ENCODE measurements around the gene ZNF425.
"Not testable (repeated sequence)": the region's sequence is repeated elsewhere in the genome, so short reads cannot be mapped to it uniquely, and the experiment has no call there.

ZNF425 gene, protein sequence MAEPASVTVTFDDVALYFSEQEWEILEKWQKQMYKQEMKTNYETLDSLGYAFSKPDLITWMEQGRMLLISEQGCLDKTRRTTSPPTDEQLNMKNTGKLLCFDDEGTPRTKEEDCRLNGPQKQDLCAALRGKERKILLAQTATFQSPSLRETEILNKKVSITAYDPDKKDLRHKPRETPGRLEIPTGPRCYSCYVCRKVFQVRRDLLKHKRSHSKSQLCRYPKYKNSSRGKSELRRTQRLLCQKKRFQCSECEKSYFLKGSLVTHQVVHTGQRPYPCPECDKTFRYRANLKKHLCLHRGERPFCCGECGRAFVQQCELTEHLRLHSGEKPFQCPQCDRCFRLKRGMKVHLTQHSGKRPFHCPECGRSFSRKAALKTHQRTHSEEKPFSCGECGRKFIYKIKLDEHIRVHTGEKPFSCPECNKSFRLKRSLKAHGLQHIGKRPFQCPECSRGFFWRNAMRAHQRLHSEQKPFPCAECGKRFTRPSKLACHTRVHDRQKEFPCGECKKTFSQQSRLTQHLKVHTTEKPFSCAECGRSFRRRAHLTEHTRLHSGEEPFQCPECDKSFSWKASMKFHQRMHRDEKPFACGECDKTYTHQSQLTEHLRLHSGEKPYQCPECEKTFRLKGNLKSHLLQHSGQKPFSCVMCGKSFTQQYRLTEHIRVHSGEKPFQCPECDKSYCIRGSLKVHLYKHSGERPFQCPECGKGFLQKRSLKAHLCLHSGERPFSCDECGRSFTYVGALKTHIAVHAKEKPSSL

DNA sequence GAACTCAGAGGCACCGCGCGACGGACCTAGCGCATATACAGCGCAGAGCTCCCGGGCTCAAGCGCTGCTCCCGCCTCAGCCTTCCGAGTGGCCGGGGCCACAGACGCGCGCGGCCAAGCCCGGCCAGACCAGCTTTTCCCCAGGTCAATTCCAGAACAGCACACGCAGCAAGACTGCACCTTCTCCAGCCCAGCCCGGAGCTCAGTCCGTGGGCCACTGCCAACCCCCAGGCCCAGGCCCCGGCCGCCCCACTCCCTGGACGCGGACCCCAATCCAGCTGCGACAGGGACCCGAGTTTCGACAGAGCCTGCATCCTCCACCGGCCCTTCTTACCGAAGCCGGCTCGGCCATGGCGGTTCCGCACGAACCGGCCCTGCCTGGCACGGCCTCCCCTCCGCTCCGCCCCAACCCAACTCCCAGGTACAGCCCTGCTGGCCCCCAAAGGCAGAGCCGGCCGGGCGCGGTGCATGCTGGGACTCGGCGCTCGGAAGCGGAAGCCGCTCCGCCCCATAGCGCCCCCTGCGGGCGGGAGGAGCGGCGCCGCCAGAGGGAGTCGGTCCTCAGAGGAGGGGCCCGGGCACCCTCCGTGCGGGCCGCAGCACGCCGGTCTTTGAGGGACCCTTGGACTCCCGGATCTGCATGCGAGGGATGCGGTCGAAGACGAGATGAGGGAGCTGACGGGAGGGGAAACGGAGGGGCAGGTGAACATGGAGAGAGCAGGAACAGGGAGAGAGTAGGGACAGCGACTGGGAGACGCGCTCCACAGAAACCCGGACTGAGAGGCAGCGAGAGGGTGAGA, at the start of gene ZNF425:
TSS of gene ZNF425 (minus strand) at position 462 of the 799 bp plus-strand sequence. CDS start at position 351, 111 bp downstream.
- in situ Hi-C loops (cut with MboI; ENCODE audit: low sequenced_read_pairs), result no loop called here

DNA sequence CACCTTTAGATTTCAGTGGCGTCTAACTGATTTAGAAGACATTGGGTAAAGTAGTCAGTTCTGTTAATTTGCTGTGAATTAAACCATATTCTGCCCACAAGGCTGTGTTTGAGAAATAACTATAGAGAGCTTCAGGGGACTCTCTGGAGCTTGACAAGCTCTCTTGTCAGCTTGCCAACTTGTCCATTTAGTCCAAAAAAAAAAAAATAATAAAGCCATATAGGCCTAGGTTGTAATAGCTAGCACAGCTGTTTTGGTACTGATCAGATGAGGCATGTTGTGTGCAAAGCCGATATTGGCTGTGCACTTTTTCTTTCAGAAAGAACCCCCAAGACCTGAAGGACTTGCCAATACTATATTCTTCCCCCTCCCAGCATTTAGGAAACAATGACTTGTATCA, 49.0 kb upstream of the ZNF425 start:
- in situ Hi-C loops (cut with MboI; ENCODE audit: low sequenced_read_pairs), result no loop called here

DNA sequence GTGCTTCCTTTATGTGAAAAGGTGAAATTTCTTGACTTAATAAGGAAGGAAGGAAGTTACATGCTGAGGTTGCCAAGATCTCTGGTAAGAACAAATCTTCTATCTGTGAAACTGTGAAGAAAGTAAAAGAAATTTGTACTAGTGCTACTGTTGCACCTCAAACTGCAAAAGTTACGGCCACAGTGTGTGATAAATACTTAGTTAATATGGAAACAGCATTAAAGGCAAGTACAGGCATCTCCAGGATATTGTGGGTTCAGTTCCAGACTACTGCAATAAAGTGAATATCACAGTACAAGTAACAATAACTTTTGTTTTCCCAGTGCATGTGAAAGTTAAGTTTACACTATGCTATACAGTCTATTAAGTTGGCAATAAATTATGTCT, 46.4 kb upstream of the ZNF425 start:
- in situ Hi-C loops (cut with MboI; ENCODE audit: low sequenced_read_pairs), result no loop called here

DNA sequence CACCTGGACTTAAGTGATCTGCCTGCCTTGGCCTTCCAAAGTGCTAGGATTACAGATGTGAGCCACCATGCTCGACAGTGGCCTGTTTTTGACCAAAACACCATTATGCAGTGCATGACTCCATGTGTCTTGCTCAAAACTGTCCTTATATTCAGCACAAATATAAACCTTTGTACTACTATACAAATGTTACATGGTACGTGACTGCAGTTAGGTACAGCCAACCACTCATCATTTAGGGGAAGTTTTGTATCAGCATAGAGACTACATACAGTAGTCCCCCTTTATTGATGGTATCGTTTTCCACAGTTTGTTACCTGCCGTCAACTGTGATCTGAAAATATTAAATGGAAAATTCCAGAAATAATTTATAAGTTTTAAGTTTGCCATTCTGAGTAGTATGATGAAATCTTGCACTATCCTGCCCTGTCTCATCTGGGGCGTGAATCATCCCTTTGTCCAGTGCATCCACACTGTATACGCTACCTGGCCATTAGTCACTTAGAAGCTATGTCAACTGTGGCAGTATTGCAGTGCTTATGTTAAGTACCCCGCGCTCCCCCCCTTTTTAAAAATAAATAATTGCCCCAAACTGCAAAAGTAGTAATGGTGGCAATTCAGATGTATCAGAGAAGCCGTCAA, 45.9 kb upstream of the ZNF425 start:
- in situ Hi-C loops (cut with MboI; ENCODE audit: low sequenced_read_pairs), result no loop called here

DNA sequence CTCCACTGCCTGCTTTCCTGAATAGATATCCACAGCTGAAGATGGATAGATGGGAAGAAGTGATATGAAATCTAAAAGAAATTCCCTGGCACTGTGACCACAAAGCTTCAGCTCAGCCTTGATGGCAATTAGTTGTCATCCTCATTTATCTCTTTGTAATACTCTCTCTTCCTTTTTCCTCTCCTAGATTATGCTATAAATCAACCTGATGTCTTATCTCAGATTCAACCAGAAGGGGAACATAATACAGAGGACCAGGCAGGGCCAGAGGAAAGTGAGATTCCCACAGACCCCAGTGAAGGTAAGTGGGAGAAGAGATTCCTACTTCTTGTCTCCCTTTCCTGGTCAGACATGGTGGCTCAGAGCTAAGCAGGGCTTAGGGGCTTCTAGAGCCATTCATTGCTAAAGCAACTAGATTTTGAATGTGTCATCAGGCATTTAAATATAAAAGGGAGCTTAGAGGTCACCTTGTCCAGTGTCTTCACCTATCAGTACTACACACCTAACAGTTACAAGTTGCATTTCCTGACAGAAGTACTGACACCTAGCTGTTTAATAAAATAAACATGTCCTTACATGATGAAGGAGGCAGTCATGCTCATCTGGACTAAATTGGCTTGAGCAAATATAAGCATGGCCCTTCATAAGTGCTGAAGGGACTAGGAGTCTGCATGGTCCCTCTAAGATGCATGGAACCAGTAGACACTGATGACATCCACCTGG, 40.7 kb upstream of the ZNF425 start:
- in situ Hi-C loops (cut with MboI; ENCODE audit: low sequenced_read_pairs), result no loop called here

DNA sequence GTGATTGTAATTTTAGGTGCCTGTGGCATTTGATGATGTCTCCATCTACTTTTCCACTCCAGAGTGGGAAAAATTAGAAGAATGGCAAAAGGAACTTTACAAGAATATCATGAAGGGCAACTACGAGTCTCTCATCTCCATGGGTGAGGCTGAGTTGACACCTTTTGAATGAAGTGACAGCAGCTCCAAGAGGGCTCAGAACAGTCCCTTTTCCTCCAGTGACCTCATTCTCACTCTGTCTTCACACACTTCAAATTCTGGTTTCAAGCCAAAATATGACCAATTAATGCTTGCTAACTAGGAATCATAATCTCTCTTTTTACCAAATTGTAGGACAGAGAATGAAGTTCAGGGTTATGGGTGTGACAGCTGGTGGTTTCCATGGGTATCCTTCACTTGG, 40.0 kb upstream of the ZNF425 start:
- in situ Hi-C loops (cut with MboI; ENCODE audit: low sequenced_read_pairs), result no loop called here

DNA sequence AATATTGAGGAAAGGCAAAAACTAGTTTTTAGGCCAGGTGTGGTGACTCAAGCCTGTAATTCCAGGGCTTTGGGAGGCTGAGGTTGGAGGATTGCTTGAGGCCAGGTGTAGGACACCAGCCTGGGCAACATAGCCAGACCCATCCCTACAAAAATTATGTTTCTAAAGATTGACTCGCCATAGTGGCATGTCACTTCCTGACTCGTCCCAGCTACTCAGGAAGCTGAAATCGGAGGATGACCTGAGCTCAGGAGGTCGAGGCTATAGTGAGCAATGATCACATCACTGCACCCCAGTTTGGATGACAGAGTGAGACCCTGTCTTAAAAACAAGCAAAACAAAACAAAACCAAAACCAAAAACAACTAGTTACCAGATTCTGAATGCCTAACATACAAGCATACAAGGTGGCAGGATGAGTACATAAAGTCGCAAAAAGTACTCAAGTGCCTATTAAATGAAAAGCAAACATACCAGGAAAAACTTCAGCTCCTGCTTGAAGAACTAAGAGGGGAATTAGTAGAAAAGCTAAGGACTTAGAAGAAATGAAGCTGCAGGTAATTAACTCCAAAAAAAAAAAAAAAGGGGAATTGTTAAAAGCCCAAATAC, 35.2 kb upstream of the ZNF425 start:
- in situ Hi-C loops (cut with MboI; ENCODE audit: low sequenced_read_pairs), result no loop called here

DNA sequence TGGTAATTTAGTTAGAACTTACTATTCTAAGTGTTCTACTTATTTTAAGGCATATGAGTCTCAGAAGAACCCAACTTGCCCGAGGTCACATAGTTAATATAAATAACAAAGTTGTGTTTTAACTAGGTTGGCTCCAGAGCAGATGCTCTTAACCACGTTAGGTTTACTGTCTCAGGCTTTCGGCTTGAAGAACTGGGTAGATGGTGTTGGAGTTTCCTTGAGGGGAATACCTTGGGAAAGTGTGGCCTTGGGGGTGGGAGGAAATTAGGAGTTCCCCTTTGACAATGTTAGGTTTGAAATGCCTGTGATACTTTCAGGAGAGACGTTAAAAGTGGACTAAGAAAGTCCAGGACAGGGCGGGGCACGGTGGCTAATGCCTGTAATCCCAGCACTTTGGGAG, 30.8 kb upstream of the ZNF425 start:
- in situ Hi-C loops (cut with MboI; ENCODE audit: low sequenced_read_pairs), result no loop called here

DNA sequence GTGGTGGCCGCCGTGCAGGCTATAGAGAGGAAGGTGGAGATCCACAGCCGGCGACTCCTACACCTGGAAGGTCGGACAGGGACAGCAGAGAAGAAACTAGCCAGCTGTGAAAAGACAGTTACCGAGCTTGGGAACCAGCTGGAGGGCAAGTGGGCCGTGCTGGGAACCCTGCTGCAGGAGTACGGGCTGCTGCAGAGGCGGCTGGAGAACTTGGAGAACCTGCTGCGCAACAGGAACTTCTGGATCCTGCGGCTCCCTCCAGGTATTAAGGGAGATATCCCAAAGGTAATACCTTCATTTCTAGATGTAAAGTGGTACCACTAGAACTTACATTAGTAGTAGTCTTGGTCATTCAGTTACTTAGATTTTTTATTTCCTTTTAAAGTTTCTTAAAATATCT, 27.9 kb upstream of the ZNF425 start:
- in situ Hi-C loops (cut with MboI; ENCODE audit: low sequenced_read_pairs), result no loop called here

DNA sequence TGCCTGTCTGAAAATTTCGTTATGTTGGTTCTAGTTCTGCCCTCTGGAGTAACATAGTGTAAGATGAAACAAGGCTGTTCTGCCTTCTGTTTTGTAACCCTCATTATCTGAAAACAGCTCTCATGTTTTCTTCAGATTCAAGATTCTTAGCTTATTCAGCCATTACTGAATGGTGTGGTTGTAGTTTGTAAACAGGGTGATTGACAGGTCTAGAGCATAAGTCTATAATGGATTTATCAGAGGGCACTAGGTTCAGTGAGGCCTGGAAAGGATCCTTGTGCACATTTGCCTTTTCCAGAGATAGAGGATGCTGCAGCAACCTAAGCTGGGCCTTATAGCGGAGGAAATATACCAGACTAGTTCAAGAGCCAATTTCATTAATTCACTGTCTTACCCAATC, 27.2 kb upstream of the ZNF425 start:
- in situ Hi-C loops (cut with MboI; ENCODE audit: low sequenced_read_pairs), result no loop called here

DNA sequence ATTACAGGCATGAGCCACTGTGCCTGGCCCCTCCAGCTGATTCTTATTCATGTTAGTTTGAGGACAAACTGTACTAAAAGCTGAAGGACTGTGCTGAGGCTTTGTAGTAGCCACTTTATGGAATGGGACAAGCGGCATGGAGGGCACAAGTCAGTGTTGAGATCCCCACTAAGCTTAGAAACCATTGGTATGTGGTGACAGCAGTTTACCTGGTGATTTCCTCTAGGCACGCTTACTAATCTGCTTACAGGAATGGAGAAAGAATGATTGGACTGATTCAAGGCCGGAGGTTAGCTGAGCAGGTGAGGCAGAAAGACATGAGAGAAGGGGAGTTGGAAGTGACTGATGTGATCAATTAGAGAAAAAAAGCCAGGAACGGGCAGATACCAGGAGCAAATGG, 24.9 kb upstream of the ZNF425 start:
- in situ Hi-C loops (cut with MboI; ENCODE audit: low sequenced_read_pairs), result no loop called here

DNA sequence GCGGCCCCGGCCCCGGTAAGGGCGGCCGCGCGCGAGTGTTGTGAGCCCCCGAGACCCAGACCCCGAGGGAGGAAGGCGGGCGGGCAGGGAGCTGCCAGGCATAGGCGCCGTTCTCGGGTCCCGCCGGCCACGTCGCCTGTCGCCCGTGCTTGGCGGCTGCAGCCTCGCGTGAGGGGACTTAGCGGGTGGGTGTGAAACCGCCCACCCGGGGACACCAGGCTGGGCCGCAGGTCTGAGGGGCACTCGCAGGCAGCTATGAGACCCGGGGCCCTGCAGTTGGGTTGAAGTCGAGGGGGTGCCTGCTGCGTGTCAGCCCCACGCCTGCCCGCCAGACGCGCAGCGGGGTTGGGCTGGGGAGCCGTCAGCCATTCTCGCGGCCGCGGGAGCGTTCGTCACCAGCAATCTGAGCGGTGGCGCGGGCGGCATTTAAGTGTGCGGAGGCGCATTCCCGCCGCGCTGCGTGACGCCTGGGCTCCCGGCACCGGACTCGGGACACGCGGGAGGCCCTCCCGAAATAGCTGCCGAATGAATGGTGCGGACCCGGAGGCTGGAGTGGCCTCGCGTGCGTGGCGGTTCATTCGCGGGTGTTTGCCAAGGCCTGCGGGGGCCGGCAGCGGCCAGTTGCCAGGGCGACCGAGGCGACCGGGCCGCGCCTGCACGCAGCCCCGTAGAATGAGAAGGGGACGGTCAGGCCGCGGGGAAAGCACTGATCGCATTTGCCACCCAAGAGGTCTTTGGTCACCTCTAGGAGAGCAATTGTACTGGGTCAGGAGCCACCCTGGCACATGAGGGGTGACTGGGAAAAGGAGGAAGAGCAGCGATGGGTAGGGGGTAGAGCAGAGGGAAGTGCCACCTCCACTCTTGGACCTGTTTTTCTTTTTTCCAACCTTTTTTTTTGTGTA, 21.9 kb upstream of the ZNF425 start:
- in situ Hi-C loops (cut with MboI; ENCODE audit: low sequenced_read_pairs), result no loop called here

DNA sequence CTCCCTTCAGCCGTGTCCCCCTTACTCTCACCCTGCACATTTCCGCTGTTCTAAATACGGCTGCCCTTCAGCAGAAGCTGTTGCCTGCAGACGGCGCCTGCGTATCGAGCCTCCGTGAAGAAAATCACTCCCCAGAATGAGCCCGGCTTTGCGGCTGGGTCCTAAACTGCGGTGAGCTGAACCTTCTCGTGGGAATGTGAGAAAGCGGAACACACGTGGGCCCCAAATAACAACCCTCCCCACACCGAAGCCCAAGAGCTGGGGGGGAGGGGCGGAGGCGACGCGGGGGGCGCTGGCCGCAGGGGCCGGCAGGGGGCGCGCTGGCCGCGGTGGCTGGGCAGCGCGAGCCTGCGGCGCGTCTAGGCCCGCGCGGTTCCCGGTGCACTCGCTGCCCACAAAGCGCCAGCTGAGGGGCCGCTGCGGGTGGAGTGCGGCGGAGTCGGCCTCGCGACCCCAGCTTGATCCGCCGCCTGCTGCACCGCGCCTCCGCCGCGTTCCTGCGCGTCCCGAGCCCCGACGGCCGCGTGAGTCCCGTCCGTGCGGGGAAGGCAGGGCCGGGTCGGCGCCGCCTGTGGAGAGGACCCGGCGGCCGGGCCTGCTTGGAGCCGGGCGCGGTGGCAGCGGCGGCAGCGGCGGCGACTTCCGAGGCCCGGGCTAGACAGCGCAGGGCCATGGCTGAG, 21.1 kb upstream of the ZNF425 start, which contains the start of gene ZNF398:
TSS of gene ZNF398 (plus strand) at position 382 of the 680 bp plus-strand sequence. CDS start at position 672, 290 bp downstream.
- in situ Hi-C loops (cut with MboI; ENCODE audit: low sequenced_read_pairs), result no loop called here

DNA sequence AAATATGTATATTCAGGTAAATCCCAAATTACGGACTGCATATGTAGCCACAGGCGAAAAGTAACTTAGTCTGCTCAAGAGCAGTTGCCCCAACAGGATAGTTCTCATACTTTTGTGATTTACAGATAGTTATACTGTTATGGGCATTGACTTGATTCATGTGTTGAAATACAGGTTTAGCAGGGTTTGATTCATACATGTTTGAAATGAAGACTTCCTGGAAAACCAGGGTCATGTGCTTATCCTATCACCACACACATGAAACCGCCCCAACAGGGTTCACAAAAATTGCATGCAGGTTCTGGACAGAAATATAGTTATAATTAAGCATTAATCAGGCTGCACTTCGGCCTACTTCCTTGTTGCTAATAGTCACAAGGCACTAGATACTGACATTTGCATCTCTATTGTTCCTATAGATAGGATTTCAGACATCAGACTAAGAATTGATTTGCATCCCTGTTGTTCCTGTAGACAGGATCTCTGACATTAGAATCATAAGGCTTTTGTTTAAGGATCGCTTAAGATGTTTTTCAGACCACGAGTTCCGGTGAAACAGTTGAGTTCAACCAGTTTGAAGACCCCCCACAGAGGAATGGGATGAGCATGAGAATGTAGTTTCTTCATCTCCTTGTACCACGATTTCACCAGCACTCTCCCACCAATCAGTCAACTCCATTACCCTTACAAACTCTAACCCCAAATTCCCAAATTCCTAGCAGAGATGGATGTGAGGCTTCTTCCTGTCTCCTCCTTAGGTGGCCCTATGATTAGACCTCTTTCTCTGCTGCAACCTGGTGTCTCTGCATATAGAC, 19.1 kb upstream of the ZNF425 start:
- in situ Hi-C loops (cut with MboI; ENCODE audit: low sequenced_read_pairs), result no loop called here

DNA sequence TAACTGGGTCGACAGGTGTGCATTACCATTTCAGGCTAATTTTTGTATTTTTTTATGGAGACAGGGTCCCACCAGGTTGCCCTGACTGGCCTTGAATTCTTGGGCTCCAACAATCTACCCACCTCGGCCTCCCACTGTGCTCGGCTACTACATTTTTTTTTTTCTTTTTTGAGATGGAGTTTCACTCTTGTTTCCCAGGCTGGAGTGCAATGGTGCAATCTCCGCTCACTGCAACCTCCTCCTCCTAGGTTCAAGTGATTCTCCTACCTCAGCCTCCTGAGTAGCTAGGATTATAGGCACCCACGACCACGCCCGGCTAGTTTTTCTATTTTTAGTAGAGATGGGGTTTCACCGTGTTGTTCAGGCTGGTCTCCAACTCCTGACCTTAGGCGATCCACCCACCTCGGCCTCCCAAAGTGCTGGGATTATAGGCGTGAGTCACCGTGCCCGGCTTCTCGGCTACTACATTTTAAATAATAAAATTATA, 18.4 kb upstream of the ZNF425 start:
- in situ Hi-C loops (cut with MboI; ENCODE audit: low sequenced_read_pairs), result not testable (repeated sequence)

DNA sequence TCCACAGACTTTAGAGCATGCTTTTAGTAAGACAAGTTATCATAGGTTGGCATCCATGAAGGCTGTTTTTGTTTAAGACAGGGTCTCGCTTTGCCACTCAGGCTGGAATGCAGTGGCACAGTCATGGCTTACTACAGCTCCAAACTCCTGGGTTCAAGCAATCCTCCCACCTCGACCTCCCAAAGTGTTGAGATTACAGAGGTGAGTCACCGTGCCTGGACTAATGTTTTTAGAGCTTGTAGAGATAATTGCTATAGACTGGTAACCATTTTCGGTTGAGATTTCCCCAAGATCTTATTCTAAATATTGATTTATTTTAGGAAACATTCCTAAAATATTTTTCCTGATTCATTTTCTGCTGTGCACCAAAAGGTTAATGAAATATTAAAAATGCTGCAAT, 15.8 kb upstream of the ZNF425 start:
- in situ Hi-C loops (cut with MboI; ENCODE audit: low sequenced_read_pairs), result no loop called here

DNA sequence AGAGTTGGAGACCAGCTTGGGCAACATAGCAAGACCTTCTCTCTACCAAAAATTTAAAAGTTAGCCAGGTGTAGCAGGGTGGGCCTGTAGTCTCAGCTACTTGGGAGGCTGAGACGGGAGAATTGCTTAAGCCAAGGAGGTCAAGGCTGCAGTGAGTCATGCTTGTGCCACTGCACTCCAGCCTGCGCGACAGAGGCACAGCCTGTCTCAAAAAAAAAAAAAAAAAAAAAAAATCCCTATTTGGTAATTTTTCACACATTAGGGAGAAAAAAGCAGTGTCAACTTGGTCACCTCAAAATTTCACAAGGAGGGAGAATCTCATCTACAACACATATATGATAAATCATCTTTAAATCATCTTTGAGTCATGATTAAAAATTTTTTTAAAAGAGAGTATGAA, 14.7 kb upstream of the ZNF425 start:
- in situ Hi-C loops (cut with MboI; ENCODE audit: low sequenced_read_pairs), result no loop called here

Data from HL-60/S4 treated with phorbol 12-myristate 13-acetate at 8.2 ng/mL for 4 days and 3 days (cell line).